Left ventricle myocardium inferior (tissue), 1 donor: ENCODE measurements around the gene LARGE1. TPM values are rescaled to one million over a fixed set of nuclear protein-coding genes. Genes with fewer than 3 reads are reported as not detected.
A peak's percentile ranks its signal among the peaks of the same experiment; 100 is the strongest.

Source experiments
- DNase-seq: peaks from one replicate; pipeline ENCODE4 v3.0.0-alpha.2; 2020
- H3K27ac ChIP-seq: fragments of 200-600 bp; replicated peaks from 2 replicates; pipeline ENCODE4 v1.8.0; 2021
- H3K27me3 ChIP-seq: fragments of 200-600 bp; 2 replicates; pipeline ENCODE4 v1.8.0; 2021; ENCODE audit warnings: low read depth
- H3K36me3 ChIP-seq: fragments of 200-600 bp; 2 replicates; pipeline ENCODE4 v1.8.0; 2021
- H3K4me1 ChIP-seq: fragments of 200-600 bp; 2 replicates; pipeline ENCODE4 v1.8.0; 2021
- H3K4me3 ChIP-seq: fragments of 200-600 bp; 2 replicates; pipeline ENCODE4 v1.8.0; 2021; ENCODE audit warnings: mild to moderate bottlenecking, moderate library complexity
- H3K9me3 ChIP-seq: fragments of 200-600 bp; replicated peaks from 2 replicates; pipeline ENCODE4 v1.8.0; 2021
- intact Hi-C: fragments of 100-400 bp; cut with micrococcal nuclease; formaldehyde crosslinking; loops from one replicate; pipeline ENCODE4 v1.11.0; 2022
- total RNA-seq: library from RNA; stranded (reverse); fragmentation: NEBNext Ultra II Directional; extraction: Animal tissue kit (Norgen Biotek cat#: 25700); gene quantifications from one replicate; pipeline ENCODE4 v1.2.1, GENCODE V29; 2021
- TF ChIP-seq, protein P1 (sequence below): fragments of 200-600 bp; IDR thresholded peaks from 2 replicates; pipeline ENCODE4 v1.8.0; 2021; ENCODE audit warnings: antibody characterized with exemption, mild to moderate bottlenecking, borderline replicate concordance
- donor health status: DM: no; HTN: yes; CAD: no; lungs with severe emphysema.

Gene LARGE1
- total RNA-seq, 1 donor from 2014 or later: 117 TPM

DNA sequence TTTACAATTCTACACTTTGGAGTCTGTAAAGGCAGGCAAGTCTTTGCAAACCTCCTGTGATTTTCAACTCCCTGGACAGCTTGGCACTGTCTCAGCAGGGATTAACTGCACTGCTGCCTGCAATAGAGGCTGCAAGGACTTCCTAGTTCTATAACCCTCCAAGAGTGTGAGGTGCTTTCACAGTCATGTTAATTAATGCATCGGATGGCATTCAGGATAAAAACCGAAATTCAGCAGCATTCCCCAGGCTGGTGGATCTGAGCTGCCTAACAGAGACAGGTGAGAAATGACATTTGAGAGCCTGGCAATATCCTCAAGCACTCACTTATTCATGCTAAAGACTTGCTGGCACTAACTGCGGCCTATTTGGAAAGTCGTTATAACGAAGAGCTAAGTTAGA lies 85.0 kb downstream of the LARGE1 start:
- Histone ChIP-seq H3K27me3 (no peaks in the 10 kb centered on the region), H3K4me3 (no peak overlapping the region), H3K9me3 (no peaks in the 10 kb centered on the region), H3K4me1 (peaks cover 87% of the 10 kb centered on the region), H3K27ac (peak overlapping the region; percentile 20), H3K36me3 (no peaks in the 10 kb centered on the region)
- no peak for DNase-seq
- TF ChIP-seq, protein P1, sequence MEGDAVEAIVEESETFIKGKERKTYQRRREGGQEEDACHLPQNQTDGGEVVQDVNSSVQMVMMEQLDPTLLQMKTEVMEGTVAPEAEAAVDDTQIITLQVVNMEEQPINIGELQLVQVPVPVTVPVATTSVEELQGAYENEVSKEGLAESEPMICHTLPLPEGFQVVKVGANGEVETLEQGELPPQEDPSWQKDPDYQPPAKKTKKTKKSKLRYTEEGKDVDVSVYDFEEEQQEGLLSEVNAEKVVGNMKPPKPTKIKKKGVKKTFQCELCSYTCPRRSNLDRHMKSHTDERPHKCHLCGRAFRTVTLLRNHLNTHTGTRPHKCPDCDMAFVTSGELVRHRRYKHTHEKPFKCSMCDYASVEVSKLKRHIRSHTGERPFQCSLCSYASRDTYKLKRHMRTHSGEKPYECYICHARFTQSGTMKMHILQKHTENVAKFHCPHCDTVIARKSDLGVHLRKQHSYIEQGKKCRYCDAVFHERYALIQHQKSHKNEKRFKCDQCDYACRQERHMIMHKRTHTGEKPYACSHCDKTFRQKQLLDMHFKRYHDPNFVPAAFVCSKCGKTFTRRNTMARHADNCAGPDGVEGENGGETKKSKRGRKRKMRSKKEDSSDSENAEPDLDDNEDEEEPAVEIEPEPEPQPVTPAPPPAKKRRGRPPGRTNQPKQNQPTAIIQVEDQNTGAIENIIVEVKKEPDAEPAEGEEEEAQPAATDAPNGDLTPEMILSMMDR: no peak
- intact Hi-C loops: no loop called here

DNA sequence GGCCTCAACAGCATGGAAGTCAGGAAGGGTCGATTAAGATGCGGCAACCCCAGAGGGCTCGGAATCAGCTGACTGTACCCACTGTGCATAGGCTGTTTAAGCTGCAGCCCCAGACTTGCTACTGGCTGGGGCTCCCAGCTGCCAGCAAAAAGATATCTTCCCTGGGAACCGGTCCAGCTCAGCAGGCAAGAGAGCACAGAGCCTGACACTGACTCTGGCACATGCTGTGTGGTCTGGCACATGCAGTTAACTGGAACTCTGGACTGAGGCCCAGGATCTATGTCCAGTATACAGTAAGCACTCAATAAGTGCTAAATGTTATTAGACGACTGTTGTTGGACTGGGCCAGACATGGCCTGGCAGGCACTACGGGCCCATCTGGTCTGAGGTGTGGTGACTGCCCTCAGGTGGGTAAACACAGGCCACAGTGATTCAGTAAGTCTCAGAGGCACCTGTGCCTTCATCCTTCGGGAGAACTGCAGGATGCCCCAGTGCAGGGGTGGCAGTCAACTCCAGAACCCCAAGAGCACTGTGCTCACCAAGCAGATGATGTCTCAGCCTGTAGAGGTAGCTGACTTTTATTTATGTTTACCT lies 87.6 kb downstream of the LARGE1 start:
- TF ChIP-seq, protein P1: no peak
- no peak overlapping the region for H3K4me3 ChIP-seq
- H3K36me3 ChIP-seq: no peaks in the 10 kb centered on the region
- intact Hi-C loops: no loop called here
- peaks cover 84% of the 10 kb centered on the region for H3K4me1 ChIP-seq
- H3K27ac ChIP-seq: peak overlapping the region; percentile 74
- H3K27me3 ChIP-seq: no peaks in the 10 kb centered on the region
- H3K9me3 ChIP-seq: no peaks in the 10 kb centered on the region
- DNase-seq: peak; percentile 50

DNA sequence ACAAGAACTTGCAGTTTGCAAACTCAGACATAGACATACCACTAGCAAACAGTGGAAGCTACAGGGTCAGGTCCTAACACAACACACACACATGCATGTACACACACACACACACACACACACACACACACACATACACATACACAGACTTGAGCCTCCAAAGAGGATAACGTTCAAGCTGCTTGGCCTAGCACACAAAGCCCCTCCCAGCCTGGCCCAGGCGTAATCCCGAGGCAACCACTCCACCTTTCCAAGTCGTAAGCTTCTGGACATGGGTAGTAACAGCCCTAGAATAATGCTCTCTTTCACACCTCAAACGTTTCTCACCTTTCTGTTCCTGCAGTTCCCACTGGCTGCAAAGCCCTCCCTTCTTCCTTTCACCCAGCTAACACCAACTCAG lies 88.6 kb downstream of the LARGE1 start:
- TF ChIP-seq, protein P1: no peak
- no peak for DNase-seq
- intact Hi-C loops: no loop called here
- Histone ChIP-seq H3K36me3 (no peaks in the 10 kb centered on the region), H3K9me3 (no peaks in the 10 kb centered on the region), H3K4me3 (no peak overlapping the region), H3K4me1 (peaks cover 82% of the 10 kb centered on the region), H3K27ac (peak overlapping the region; percentile 74), H3K27me3 (no peaks in the 10 kb centered on the region)

DNA sequence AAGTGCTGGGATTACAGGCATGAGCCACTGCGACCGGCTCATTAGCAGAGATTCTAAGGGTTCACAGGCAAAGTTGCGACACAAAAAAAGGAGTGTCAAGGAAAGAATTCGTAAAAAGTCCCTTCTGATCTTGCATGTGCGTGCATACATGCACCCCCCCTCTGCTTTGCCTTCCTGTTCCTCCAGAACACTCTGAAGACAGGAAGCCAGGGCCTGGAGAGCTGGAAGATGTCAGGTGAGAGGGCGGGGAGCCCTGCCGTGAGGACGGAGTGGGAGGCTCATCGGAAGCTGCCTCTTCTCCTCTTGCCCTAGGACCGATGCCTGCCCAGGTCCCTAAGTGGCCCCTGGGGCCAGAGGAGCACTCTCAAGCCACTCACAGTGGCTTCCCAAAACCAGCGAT lies 89.1 kb downstream of the LARGE1 start:
- H3K27ac ChIP-seq: peak overlapping the region; percentile 74

DNA sequence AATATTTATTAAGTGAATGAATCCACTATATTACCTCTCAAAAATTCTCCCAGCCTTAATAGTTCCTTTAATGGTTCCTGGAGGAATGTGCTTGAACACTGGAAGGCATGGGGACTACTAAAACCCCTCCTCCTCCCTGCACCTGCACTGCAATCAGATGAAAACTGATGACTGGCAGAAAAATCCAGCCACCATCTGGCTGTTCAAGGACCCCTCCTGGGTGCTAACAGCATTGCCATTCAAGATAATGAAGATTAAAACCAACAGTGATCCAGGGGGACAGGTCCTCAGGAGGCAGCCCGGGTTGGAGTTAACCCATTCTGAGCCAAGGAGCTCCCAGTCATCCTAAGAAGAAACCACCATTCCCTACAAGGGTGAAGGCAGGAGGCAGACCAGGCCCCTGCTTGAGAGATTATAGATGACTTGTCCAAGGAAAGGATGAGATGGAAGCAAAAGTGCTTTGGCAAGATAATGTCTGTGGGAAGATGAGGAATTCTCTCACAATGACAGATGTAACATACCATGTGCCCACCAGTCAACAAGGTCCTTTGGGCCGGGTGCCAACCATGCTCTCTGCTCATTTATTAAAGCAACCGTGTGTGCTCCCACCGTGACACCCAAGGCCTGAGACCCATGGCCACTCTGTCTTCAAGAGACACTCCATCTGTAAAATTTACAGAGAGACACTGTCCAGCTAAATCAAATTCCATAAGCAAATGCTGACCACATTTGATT lies 90.6 kb downstream of the LARGE1 start:
- DNase-seq: no peak
- no peaks in the 10 kb centered on the region for H3K27me3 ChIP-seq
- intact Hi-C loops: no loop called here
- peaks cover 82% of the 10 kb centered on the region for H3K4me1 ChIP-seq
- H3K4me3 ChIP-seq: no peak overlapping the region
- no peaks in the 10 kb centered on the region for H3K36me3 ChIP-seq
- TF ChIP-seq, protein P1: no peak
- peak overlapping the region; percentile 34 for H3K27ac ChIP-seq
- no peaks in the 10 kb centered on the region for H3K9me3 ChIP-seq

More for the DNA sequence above, 89.1 kb downstream of the LARGE1 start:
- intact Hi-C loops: no loop called here
- H3K36me3 ChIP-seq: no peaks in the 10 kb centered on the region
- H3K9me3 ChIP-seq: no peaks in the 10 kb centered on the region
- DNase-seq: no peak
- H3K4me1 ChIP-seq: peaks cover 82% of the 10 kb centered on the region
- TF ChIP-seq, protein P1: no peak
- no peak overlapping the region for H3K4me3 ChIP-seq
- no peaks in the 10 kb centered on the region for H3K27me3 ChIP-seq
